ENCODE measurements around the gene SETD2.
"Not testable (repeated sequence)": the region's sequence is repeated elsewhere in the genome, so short reads cannot be mapped to it uniquely, and the experiment has no call there.

SETD2 gene

DNA sequence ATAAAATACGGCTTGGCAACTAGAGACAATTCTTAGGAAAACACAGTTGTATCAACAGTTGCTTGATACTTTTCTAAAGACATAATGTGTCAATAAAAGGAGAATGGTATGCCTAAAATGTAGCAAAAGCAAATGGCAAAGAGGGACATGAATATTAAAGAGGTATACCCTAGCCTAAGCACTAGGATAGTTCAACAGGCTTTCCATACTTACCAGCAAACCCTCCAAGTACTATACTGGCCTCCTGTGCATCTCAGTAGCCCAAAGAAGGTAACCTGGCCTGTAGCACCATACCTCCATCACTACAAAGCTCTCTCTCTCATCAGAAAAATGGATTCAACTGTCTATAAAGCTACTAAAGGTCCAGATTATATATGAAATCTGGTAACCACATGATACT, 7.5 kb downstream of the SETD2 start:
- no peak for DNase-seq

DNA sequence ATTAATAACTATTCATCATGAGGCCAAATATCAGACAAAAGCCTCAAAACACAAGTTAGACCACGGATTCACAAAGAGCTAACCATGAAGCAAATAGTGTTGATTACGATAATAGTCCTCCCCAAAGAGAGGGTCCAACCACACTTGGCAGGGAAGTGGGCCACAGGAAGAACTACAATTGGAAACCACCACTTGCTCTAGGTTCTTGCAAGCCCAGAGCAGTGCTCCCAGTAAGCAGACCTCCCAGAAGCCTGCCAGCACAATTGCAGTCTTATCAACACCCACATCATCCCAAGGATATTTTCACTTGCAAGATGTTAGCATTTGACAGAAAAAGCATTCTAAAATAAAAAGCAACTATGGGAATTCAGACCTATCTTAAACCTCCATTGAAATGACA, 11.3 kb downstream of the SETD2 start:
- DNase-seq = peak in 4 of 56 donors; percentile 2 to 16 (median 6)

DNA sequence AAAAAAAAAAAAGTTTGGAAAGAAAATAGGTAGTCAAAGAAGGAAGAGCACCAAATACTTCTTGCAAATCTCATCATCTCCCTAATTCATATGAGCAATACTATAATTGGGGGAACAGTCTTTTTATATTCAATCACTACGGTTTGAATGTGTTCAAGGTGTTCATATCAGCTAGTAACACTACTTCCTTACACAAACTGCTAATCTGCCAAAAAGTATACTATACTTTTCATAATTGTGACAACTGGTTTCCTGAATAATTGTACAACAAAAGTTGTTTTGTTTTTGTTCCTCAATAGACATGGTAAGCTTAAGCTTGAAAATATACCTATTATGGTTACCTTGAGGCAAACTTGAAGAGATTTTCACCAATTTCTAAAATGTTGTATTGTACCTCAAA, 12.1 kb downstream of the SETD2 start:
- no peak for DNase-seq

DNA sequence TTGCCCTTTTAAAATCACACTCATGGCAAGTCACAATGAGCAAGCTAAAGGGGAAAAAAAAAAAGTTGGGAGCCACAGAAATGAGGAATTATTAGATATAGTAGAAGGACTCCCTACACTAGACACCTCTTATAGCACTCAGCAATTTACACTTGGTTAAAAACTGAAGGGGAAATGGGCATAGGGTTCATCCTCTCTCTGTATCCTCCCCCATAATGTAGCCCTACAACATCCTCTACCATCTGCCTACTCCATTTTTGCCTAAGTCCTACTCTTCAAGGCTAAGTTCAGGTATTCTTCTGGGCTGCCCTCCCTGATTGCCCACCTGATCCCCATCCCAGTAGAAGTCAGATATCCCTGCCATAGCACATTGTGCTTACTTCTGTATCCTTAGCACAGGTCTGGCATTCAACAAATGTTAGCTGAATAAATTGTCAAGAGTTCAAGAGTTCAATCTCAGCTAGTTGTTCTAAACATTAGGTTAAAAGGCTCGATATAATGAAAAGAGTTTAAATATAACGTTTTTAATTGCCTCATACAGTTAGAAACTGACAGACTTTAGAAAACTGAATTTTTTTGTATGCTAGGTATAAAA, 14.5 kb downstream of the SETD2 start:
- DNase-seq = no peak

DNA sequence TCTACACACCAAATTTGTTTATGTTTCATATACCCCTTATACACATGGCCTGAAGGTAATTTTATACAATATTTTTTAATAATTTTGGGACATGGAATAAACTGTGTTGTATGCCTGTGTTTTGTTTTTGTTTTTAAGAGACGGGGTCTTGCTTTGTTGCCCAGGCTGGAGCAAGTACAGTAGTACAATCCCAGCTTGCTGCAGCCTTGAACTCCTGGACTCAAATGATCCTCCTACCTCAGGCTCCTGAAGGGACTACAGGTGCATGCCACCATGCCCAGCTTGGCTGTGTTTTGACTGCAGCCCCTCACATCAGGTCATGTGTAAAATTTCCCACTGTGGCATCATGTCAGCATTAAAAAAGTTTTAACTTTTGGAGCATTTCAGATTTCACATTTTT, 18.6 kb downstream of the SETD2 start:
- no peak for DNase-seq

DNA sequence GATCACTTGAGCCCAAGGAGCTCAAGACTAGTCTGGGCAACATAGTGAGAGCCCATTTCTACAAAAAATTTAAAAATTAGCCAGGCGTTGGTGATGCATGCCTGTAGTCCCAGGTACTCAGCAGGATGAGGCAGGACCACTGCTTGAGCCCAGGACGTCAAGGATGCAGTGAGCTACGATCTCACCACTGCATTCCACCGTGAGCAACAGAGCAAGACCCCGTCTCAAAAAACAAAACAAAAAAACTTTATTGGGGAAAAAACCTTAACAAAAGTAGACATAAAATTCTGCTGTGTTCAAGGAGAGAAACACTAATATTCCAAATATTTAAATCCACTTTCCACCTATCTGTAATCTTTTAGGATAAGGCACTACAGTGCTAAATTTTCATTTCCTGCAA, 20.8 kb downstream of the SETD2 start:
- no peak for DNase-seq

DNA sequence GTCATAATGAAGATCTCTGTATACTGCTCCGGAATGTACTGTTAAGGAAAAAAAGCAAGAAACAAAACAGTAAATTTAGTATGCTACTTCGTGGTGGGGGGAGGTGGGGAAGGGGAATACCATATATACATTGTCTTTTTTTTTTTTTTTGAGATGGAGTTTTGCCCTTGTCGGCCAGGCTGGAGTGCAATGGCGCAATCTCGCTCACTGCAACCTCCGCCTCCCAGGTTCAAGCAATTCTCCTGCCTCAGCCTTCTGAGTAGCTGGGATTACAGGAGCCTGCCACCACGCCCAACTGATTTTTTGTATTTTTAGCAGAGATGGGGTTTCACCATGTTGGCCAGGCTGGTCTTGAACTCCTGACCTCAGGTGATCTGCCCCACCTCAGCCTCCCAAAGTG, 21.4 kb downstream of the SETD2 start:
- not testable (repeated sequence) for DNase-seq

DNA sequence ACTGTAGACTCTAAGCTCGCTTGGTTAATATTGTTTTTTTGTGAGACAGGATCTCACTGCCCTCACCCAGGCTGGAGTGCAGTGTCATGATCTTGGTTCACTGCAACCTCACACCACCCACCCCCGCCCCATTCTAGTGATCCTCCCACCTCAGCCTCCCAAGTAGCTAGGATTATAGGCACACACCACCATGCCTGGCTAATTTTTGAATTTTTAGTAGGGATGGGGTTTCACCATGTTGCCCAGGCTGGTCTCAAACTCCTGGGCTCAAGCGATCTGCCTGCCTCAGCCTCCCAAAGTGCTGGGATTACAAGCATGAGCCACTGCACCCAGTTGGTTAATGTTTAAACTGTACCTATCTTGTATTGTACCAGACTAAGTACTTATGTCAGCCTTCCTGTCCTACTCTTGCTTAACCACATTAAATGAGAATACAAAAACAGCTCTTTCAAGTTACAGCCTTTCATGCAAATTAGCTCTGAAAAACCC, 22.9 kb downstream of the SETD2 start:
- not testable (repeated sequence) for DNase-seq

DNA sequence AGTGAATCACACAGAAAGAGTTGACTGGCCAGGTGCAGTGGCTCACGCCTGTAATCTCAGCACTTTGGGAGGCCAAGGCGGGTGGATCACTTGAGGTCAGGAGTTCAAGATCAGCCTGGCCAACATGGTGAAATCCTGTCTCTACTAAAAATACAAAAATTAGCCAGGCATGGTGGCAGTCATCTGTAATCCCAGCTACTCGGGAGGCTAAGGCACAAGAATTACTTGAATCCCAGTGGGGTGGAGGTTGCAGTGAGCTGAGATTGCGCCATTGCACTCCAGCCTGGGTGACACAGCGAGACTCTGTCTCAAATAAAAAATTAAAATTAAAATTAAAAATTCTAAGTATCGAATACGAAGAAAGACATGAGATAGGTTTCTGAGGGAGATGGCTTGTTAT, 23.4 kb downstream of the SETD2 start:
- not testable (repeated sequence) for DNase-seq

DNA sequence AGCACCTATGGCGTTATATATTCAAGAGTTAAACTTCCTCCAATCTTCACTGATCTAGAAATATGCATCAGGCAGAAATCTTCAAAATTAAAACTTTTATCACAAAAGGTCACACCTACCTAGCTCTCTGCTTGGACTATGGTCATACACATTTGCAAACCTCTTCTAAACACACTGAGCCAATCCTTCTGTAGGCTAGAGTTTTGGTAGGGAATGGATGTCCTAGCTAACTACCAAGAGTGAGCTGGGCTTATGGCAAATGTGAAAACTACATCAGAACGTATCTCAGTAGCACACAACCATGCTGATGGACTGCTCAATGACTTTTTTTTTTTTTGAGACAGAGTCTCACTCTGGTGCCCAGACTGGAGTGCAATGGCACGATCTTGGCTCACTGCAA, 29.6 kb downstream of the SETD2 start:
- DNase-seq = no peak

DNA sequence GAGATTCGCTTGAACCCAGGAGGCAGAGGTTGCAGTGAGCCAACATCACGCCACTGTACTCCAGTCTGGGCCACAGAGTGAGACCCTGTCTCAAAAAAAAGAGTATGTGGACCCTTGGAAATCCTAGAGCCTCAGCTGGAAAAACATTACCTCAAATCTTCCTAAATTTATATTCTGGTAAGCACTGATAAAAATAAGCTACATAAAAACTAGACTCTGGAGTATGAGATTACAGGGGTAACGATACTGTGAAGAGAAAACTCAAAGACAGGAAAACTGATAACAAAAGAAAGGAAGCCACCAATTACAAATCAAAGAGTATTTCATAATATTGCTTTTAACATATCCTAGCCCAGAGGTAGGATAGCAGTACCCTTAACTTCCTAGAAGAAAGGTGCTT, 30.3 kb downstream of the SETD2 start:
- DNase-seq = no peak

DNA sequence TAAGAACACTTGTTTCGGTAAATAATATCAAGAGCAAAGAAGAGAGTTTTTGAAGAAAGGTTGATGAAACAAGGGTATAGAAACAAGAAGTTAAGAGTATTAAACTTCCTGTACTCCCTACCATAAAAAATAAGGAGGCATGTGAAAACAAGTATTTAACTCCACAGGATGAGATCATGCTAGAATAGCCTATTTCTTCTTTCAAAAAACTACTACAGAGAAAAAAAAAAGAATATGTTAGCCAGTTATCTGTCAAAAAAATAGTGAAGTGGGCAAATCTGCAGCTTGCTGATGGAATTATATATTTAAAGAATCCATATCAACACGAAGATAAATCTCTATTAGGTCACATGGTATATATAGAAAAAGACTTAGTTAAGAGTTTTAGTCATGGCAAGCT, 33.4 kb downstream of the SETD2 start:
- no peak for DNase-seq

DNA sequence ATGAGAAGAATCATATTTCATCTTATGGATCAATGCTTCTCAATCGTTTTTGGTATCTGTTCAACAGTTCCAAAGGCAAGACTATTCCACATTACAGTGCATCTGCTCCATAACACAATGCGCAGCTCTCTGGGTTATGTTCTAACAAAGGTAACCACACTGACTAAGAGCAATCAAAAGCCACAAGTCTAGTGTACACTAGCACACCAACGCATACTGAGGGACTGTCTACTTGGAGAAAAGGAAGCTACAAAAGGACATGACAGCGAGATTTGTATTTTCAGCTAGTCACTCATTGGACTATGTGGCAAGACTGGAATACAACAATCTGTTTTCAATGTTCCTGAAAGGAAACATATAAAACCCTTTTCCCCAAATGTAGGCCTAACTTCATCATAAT, 35.8 kb downstream of the SETD2 start:
- no peak for DNase-seq

DNA sequence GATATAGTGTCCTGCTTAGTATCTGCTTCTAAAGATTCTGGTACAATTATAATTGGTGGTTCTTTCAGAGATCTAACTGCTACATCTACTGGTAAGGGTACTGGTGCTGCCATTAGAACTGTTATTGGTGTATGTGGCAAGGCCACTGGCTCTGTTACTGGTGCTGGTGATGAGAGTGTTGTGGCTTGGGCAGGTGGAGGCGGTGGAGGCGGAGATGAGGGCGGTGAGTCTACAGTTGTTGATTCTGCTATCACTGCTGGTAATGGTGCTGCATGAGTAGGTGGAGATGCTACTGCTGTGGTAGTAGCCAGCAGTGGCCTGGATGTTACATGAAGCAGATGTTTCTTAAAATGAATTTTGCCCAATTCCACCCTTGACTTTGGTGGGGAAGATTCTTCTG, 40.1 kb downstream of the SETD2 start:
- no peak for DNase-seq

DNA sequence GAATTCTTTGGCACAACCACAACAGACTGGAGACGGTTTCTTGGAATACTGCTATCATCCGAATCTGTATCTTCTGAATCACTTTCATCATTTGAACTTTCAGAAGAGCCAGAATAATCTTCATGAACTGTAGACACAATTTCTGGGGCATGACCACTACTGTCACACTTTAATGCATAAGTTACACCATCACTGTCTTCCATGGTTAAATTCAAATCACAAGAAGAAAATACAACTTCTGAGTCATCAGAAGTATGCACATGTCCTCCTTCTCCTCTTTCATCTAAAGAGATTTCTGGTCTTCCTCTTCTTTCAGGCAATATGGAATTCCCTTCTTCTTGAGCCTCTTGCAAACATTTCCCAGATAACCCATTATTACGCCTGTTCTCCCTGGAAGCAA, 42.5 kb downstream of the SETD2 start:
- no peak for DNase-seq

DNA sequence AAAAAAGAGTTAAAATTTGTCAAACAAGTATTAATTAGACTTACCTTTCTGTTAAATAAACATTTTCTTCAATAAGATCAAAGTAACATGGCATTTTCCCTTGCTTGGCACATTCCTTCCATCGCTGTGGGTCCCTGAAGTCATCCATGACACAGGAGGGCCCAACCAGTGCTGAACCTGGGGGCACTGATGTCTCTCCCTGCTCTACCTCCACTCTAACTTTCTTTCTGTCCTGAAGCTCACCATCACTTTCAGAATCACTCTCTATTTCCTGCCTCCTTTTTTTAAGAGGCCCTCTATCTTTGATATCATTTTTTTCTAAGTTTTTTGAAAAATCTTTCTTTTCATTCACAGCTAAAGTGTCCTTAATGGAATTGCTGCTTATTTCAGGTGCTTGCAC, 43.8 kb downstream of the SETD2 start:
- DNase-seq = no peak

DNA sequence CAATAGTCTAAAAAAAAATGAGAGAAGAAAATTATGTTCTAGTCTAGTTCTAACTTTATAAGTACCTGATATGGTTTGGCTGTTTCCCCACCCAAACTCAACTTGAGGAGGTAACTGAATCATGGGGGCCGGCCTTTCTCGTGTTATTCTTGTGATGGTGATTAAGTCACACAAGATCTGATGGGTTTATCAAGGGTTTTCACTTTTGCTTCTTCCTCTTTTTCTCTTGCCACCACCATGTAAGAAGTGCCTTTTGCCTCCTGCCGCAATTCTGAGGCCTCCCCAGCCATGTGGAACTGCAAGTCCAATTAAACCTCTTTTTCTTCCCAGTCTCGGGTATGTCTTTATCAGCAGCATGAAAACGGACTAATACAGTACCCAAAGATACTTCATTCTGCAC, 44.5 kb downstream of the SETD2 start:
- DNase-seq = not testable (repeated sequence)

DNA sequence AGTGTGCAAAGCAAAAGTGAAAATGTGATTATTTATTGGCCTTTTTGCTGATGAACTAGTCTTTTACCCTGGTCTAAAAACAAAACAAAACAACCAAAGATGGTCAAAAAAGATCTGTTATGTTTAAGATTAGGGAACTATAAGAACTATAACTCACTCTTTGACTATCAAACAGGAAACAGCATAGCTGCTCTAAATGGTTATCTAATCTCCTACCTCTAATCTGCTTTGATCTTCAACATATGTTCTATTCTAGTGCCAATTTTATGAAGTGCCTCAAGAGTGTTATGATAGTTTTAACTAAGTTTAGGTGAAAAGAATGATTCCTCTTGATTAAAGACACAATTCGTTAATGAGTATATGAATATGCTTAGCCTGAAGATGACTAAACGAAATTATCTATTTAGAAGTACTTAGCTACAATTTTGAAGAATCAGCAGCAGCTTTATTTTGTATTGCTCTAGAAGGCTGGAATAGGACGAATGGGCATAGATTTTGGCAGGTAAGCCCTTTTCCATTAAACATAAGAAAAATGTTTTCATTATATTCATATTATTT, 46.0 kb downstream of the SETD2 start:
- no peak for DNase-seq

DNA sequence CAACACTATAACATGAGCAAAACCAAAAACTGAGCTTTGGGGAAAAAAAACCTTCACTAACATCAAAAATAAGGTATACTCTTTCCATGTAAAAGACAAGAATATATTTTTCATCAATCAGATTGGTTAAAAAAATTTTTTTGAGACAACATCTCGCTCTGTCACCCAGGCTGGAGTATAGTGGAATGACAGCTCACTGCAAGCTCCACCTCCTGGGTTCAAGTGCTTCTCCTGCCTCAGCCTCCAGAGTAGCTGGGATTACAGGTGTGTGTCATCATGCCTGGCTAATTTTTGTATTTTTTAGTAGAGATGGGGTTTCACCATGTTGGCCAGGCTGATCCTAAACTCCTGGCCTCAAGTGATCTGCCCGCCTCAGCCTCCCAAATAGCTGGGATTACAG, 48.4 kb downstream of the SETD2 start:
- not testable (repeated sequence) for DNase-seq

DNA sequence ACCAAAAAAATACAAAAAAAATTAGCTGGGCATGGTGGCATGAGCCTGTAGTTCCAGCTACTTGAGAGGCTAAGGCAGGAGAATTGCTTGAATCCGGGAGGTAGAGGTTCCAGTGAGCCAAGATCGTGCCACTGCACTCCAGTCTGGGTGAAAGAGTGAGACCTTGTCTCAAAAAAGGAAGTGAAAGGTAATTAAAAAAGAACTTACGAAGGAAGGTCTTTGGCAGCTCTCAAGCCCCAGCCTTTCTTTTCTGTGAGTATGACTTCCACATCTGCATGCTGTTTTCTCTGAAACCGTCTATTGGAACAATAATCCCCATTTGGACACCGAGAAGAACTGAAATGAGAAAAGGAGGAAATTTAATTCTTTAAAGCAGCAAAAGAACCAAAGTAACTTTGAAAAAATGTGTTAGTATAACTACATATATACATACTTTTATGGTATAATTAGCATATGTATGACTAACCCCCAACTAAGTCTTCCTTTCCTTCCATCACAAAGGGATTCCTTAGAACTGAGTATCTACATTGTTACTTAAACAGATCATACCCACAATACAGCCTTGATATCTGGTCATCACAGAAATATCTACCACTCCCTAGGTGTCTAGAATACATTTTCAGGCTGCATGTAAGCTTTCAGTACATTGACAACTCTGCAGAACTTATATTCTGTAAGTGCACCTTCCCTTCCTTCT, 50.1 kb downstream of the SETD2 start:
- no peak for DNase-seq

DNA sequence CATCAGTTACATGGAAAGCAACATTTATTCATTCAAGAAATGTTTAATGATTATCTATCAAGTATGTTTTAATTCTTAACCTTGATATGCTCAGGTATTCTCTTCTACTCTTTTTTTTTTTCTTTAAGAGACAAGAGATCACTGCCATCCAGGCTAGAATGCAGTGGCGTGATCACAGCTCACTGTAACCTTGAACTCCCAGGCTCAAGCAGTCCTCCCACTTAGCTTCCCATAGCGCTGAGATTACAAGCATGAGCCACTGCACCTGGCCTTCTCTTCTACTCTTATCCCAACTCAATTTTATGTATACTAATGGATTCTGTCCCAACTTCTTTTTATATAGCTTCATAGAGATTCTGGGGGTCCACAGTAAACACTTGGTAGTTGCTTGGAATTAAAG, 50.9 kb downstream of the SETD2 start:
- no peak for DNase-seq

DNA sequence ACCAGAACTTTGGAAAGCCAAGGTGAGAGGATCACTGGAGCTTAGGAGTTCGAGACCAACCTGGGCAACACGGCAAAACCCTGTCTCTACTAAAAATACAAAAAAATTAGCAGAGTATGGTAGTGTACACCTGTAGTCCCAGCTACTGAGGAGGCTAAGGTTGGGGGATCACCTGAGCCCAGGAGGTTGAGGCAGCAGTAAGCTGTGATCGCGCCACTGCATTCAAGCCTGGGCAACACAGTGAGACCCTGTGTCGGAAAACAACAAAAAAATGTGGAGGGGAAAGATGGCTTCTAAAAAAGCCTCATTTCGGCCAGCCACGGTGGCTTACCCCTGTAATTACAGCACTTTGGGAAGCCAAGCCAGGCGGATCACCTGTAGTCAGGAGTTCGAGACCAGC, 54.5 kb downstream of the SETD2 start:
- DNase-seq = no peak

DNA sequence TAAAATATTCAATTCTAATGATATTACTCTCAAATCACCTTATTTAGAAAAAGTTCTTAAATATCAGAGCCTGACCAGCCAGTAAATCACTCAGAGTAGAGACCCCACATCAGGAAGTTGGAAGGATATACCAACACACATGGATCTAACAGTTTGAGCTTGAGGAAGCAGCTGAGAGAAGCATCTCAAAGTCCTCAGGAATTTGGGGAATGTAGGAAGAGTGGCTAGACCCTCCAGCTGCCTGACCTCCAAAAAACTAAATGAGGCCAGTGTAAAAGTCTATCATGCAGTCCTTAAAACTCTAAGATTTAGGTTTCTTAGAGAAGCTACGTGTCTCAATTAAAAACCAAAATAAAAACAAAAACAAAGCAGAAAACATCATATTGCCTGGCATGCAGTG, 55.4 kb downstream of the SETD2 start:
- no peak for DNase-seq

Measured in amygdala (tissue), 56 donors.